Mesenteric fat pad (tissue), 1 donor: ENCODE results near the gene ZNF45. TPM values are rescaled to one million over a fixed set of nuclear protein-coding genes. Genes with fewer than 3 reads are reported as not detected.
A peak's percentile ranks its signal among the peaks of the same experiment; 100 is the strongest.
"Not testable (repeated sequence)": the region's sequence is repeated elsewhere in the genome, so short reads cannot be mapped to it uniquely, and the experiment has no call there.

Experiments used
- DNase-seq: peaks from one replicate; pipeline ENCODE4 v3.0.0-alpha.2; 2020; ENCODE audit warnings: low spot score
- long read RNA-seq: library from polyadenylated mRNA; unstranded; transcript quantifications from one replicate; pipeline ENCODE4 v2.0.0, GENCODE V29; 2020
- total RNA-seq: library from RNA; stranded (reverse); fragmentation: NEBNext Ultra II Directional; extraction: Animal tissue kit (Norgen Biotek cat#: 25700); gene quantifications from one replicate; pipeline ENCODE4 v1.2.1, GENCODE V29; 2021
- donor health status: DM: yes; HTN: yes; CAD: no.

ZNF45 gene
- total RNA-seq: 7.7 TPM
- long read RNA-seq, partial matches to known transcripts: 0 of 3 reads
- long read RNA-seq, other reads (novel, unspliced or antisense): 2 of 3 reads

DNA sequence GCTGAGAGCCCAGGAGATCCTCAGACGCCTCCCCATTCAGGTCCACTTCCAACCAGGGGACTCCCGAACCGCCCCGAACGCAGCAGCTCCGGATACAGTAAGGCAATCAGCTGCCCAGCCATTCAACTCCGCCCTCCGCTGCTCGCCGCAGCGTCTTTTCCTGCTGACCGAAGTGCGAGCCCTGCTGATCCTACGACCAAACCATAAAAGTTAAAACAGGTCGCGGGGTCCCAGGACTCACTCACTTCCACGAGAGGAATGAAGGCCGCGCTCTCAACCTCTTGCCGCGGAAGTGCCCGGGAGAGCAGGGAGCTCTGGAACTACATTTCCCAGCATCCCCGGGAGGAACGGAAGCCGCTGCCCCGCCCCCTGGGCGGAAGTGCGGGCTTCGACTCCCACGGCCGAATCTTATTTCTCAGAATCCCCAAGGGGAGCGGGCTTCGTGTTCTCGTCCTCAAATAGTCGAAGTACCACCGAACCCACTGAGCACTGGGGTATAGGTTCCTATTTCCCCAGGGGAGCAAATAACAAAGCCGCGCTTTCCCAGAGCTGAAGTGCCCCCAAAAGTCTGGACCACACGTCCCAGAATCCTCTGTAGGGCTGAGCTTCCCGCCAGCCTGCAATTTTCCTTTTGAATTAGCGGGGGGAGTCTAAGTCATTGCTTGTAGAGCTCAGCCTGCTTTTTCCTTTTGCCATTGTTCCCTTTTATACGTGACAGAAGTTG lies at the start of gene ZNF45:
TSS of gene ZNF45 (minus strand) at position 298 of the 724 bp plus-strand sequence. CDS start 13,097 bp downstream, outside the sequence.
- peak; percentile 96 for DNase-seq

DNA sequence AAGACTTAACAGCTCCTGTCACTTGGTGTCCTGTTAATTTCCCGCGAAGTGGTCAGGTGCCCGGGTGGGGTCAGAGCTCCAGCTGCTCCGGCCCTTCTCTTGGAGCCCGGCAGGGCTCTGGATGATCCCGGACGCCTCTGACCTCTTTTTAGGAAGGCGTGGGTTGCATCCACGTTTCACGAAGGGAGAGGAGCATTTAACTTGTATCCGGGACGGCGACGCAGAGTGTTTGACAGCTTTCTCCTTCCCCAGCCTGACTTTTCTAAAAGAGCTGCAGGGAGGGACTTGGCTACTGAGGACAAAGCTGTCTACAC lies 49.6 kb upstream of the ZNF45 start:
- DNase-seq: no peak

DNA sequence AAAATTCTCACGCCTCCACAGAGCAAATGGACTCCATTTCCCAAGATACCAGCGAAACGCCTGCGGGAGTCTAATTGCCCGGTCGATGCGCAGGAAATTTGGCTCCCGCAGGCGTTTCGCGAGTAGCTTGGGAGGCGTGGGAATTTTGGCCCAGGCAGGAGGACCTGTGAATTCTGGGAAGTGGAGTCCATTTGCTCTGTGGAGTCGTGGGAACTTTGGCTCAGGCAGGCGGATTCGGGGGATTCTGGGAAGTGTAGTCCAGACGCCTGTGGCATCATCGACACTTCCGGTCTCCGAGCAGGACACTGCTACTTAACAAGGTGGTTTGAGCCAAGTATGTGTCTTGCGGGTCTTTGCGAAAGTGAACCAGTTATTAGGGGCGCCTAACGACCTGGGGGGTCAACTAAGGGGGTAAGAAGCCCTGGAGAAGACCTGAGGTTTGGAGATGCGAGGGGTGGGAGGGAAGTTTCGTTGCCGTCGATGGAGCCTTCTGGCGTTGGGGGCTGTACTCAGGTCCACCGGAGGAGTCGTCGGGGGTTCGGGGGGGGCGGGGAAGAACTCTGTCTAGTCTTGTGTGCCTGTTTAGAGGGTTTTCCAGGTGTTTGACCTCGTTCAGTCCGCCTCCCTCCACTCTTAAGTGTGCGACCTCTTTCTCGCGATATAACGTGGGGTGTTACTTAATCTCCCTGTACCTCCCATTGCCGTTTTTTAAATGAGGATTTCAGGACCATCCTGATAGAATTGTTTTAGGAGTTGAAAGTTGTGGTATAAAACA lies 49.0 kb upstream of the ZNF45 start, which contains the start of gene ZNF155:
TSS of gene ZNF155 (plus strand) at position 277 of the 775 bp plus-strand sequence. CDS start 4,356 bp downstream, outside the sequence.
- DNase-seq: peak; percentile 94

DNA sequence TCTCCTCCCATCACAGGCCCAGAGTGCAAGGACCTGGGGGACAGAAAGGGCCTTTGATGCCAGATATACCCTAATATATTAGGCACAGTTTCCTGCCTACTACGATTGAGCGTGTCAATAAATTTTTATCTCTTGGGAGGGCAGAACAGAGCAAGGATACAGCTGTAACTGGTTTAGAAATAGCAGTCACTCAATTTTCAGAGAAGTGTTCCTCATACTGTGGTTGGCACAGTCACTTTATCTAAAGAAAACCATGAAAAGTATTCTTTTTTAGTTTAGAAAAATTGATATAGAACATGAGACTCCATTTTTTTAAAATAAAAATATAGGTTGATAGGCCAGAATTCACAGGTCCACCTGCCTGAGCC lies 48.4 kb upstream of the ZNF45 start:
- no peak for DNase-seq

DNA sequence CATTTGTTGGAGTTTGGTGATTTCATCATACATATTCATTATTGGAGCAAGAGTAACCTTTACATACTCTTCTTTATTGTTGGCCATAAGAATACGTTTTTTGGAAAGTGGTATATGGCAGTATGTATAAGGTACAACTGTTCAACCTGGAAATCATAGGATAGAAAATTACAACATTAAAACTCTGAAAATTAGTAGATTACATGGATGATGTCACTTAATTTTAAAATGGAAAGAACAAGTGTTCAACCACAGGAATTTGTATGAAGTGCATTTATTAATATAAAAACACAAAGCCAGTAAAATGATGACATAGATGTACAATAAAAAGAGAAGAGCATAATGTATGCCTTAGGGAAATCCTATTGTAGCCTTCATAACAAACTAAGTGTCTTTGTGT lies 41.6 kb upstream of the ZNF45 start:
- DNase-seq: no peak

DNA sequence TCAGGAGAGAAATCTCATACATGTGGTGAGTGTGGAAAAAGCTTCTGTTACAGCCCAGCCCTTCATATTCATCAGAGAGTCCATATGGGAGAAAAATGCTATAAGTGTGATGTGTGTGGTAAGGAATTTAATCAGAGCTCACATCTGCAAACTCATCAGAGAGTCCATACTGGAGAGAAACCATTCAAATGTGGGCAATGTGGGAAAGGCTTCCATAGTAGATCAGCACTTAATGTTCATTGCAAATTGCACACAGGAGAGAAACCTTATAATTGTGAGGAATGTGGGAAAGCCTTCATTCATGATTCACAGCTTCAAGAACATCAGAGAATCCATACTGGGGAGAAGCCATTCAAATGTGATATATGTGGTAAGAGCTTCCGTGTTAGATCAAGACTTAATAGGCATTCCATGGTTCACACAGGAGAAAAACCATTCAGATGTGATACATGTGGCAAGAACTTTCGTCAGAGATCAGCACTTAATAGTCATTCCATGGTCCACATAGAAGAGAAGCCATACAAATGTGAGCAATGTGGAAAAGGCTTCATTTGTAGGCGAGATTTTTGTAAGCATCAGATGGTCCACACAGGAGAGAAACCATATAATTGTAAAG lies 31.1 kb upstream of the ZNF45 start:
- no peak for DNase-seq

DNA sequence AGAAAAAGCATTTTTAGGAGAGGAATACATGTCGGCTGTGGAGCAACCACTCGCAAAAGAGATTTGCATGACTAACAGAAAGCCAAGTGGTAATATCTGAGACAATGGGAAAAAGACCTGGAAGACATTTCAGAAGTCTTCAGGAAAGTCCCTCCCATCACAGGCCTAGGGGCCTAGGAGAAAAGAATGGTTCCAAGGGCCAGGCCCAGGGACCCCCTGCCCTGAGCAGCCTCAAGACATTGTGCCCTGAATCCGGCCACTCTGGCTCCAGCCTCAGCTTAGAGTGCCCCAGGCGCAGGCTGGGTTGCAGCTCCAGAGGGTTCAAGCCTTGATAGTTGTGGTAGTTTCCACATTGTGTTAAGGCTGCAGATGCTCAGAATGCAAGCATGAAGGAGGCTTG lies 25.3 kb upstream of the ZNF45 start:
- DNase-seq: no peak

DNA sequence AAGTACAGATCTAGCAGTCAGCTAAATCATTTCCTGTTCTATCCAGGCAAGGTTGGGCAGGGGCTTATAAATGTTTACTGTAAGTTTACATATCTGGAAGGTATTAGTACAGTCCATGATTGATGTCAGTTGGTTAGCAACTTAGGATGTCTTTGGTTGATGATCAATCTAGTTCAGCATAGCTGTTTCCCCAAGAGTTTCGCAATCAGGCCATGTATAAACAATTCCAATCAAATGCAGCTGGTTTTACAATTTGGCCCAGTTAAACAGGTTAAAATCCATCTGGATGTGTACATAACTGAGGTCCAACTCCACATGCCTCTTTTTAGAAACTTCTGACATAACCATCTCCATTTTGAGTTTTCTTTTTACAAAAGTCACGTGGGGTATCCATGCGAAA lies 22.8 kb upstream of the ZNF45 start:
- no peak for DNase-seq

DNA sequence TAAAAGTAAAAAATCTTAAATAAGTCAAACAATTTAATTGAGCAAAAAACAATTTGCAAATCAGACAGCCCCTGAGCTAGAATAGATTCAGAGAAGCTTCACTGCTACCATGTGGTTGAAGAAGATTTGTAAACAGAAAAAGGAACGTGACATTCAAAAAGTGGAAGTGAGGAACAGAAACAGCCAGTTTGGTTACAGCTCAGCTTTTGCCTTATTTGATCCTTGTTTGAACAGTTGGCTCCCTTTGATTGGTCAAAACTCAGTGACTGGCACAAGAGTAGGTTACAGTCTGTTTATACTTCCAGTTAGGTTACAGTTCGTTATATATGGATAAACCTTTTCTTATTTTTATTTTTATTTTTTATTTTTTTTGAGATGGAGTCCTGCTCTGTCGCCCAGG lies 21.7 kb upstream of the ZNF45 start:
- no peak for DNase-seq

DNA sequence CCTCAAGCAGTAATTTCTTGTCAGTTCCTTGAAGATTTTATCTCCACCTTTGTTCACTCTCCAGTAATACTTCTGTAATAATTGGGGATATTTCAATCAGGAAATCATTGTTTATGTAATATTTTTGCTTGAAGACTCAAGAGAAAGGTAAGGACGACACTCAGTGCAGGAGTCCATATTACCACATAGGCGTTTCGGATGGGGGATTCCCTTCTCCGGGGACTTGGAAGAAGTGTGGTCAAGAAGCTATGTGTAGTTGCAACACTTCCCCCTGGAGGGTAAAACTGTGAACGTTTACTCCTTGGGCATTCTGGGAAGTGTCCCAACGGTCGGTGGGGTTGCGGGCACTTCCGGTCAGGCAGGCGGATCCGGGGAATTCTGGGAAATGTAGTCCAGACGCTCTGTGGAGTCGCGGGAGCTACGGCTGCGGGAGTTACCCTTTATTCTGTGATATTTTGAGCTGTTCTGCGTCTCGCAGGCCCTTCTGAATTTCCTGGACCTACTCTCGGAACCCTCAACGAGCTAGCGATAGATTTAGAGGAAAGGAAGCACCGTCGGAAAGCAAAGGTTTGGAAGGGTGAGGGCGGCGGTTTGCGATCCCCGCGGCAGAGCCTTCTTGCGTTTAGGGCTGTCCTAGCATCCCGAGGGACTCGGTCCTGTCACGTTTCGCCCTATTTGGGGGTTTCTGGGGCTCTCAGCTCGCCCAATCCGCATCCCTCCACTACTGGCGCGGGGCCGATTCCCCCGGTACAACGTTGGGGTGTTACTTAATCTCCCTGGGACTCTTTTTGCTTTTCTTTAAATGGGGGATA lies 16.0 kb upstream of the ZNF45 start, which contains the start of gene ZNF221:
TSS of gene ZNF221 (plus strand) at position 395 of the 812 bp plus-strand sequence. CDS start 11,499 bp downstream, outside the sequence.
- peak; percentile 93 for DNase-seq

DNA sequence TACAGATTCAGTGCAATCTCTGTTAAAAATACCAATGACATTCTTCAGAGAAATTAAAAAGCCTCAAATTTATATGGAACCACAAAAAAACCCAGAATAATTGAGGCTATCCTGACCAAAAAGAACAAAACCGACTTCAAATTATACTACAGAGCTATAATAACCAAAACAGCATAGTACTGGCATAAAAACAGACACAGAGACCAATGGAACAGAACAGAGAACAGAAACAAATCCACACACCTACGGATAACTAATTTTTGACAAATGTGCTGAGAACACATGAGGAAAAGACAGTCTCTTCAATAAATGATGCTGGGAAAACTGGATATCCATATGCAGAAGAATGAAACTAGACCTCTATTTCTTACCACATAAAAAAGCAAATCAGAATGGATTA lies 14.7 kb upstream of the ZNF45 start:
- not testable (repeated sequence) for DNase-seq

DNA sequence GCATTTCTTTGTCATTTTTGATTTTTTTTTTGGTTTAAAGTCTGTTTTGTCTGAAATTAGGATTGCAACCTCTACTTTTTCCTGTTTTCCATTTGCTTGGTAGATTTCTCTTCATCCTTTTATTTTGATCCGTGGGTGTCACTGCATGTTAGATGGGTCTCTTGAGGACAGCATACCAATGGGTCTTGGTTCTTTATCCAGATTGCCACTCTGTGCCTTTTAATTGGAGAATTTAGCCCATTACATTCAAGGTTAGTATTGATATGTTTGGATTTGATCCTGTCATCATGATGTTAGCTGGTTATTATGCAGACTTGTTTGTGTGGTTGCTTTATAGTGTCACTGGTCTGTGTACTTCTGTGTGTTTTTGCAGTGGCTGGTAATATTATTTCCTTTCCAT lies 12.3 kb upstream of the ZNF45 start:
- not testable (repeated sequence) for DNase-seq

DNA sequence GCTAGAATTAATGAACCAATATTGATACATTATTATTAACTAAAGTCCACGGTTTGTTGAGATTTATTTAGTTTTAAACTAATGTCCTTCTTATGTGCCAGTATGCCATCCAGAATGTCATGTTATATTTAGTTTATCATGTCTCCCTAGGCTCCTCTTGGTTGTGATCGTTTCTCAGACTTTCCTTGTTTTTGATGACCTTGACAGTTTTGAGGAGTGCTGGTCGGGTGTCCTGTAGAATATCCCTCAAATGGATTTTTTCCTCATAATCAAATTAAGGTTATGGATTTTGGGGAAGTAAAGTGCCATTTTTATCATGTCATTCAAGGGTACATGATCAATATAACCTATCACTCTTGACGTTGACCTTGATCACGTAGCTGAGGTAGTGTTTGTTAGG lies 6.1 kb upstream of the ZNF45 start:
- DNase-seq: no peak

DNA sequence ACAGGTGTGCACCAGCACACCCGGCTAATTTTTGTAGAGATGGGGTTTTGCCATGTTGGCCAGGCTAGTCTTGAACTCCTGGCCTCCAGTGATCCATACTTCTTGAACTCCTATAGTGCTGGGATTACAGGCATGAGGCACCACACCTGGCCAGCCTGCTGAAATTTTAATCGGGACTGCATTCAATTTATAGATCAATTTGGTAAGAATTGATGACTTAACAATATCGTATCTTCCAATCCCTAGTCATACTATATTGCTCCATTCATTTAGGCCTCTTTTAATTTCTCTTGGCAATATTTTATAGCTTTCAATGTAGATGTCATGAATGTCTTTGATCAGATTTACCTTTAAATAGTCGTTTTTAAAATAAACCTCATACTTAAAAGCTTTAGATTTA lies 5.6 kb upstream of the ZNF45 start:
- DNase-seq: no peak

DNA sequence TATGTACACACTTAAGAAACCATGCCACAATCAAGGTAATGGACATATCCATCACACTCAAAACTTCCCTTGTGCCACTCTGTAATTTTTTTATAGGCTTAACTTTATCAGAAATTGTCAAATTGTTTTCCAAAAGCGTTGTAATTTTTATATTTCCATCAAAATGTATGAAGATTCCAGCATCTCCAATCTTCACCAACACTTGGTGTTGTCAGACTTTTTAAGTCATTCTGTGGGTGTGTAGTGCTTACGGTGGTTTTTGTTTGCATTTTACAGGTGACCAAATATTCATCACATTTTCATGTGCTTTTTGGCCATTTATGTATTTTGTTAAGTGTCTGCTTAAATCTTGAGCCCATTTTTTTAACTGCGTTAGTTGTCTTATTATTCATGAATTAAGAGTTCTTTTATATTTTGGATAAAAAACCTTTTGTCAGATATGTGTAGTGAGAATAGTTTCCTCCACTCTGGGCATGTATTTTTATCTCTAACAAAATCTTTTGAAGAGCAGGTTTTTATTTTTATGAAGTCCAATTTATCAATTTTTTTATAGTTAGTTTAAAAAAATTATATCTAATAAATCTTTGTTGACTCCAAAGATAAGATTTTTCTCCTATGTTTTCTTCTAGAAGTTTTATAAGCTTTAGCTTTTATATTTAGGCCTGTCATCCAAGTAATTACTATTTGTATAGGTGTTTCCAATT lies 4.6 kb upstream of the ZNF45 start:
- no peak for DNase-seq

DNA sequence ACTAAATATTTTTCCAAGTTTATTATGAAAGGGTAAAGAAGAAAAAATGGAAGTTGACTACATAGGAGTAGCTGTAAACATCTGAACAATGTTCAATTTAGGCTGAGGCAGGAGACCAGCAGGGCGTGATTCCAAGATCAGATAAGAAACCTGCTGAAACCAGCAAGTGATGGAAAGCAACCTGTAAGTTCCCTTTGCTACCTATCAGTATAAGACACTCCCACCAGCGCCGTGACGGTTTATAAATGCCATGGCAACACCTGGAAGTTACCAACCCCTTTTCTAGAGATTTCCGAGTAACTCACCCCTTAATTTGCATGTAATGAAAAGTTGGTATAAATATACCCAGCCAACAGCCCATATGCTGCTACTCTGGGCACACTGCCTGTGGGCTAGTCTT lies 1.1 kb upstream of the ZNF45 start:
- no peak for DNase-seq

DNA sequence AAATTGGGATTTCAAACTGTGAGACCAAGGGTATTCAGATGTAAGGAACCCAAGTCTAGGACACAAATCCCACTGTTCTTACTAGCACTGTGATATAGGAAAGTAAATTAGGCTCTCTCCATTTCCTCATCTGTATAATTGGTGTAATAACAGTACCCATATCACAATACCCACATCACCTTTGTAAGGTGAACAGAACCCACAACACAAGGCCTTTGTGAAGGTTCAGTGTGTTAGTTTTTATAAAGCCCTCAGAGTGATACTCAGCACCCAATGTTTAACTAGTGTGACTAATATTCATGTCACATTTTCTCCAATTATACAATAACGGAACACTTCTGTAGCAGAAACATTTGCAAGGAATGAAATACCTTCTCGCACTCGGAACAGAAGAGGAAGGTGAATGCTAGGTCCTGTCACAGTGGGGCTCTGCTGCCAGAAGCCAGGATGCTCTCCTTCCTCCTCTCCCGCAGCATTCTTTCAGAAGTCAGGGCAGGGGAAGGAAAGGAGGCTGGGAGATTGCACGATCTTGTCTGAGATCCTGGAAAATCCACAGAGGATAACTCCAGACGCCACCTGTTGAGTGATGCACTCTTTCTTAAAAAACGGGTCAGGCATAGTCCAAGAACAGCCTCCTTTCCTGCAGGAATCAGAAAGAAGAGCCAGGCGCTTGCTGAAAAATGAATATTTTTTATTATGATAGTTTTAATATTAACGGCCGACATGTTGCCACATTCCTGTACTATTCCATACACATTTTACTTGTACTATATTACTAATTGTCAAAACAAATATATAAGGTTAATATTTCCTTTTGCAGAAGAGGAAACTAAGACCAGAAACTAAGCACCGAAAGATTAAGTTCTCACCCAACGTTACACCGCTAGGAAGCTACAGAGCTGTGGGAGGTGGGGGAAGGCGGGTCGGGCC lies 762 bp downstream of the ZNF45 start:
- no peak for DNase-seq

DNA sequence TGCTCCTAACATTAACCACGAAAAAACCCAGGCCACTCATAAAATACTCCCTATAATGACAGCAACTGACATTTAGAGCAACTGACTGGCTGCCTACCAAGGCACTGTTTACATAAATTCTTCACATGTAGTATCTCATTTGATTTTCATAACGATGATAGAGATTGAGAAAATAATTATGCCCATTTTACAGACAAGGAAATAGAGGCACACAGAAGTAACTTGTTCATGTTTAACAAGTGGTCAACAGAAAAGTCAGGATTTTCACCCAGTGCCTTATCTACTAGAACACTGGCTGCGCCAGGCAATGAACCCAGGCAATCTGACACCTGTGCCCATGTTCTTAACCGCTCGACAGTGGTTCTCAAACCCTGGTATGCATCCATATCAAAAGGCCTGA lies 6.3 kb downstream of the ZNF45 start:
- no peak for DNase-seq

DNA sequence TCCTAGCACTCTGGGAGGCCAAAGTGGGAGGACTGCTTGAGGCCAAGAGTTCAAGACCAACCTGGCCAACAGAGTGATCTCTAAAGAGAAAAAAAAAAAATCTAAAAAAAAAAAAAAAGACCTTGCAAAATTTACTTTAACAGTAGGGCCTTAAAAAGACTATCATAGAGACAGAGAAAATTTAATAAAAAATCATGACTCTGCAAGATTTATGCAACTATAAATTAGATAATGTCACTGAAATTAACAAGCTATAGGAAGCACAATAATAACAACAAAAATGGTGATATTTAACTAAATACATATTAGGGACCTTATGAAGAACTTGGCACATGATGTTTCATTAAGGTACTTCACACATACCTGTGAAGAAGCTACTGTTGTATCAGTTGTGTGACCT lies 11.2 kb downstream of the ZNF45 start:
- no peak for DNase-seq

DNA sequence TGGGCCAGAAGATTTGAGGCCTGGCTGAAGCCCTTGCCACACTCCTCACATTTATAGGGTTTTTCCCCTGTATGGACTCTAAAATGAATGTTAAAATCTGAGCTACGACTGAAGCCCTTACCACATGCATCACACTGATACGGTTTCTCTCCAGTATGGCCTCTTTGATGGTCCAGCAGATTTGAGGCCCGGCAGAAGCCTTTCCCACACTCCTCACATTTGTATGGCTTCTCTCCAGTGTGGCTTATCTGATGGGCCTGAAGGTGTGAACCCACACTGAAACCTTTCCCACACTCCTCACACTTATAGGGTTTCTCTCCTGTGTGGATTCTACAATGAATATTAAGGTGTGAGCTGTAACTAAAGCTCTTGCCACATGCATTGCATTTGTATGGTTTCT lies 21.0 kb downstream of the ZNF45 start:
- no peak for DNase-seq
